H9 (cell line): ENCODE data around the gene KANK4. TPM values are rescaled to one million over a fixed set of nuclear protein-coding genes. Genes with fewer than 3 reads are reported as not detected.

Experiments used
- DNase-seq: peaks from one replicate; pipeline ENCODE4 v3.0.0-alpha.2; 2017
- H2AFZ ChIP-seq: one replicate; pipeline ENCODE4 v1.6.1; 2013; ENCODE audit warnings: mild to moderate bottlenecking, low read length, control low read depth, moderate library complexity
- H2AK5ac ChIP-seq: 2 replicates; pipeline ENCODE4 v1.6.1; 2013; ENCODE audit warnings: low read length, control low read depth, mixed read lengths; ENCODE audit not compliant: insufficient read length
- H2BK120ac ChIP-seq: one replicate; pipeline ENCODE4 v1.6.1; 2013; ENCODE audit warnings: low read depth, mild to moderate bottlenecking, low read length, control low read depth, inconsistent platforms; ENCODE audit not compliant: poor library complexity, severe bottlenecking
- H2BK12ac ChIP-seq: 2 replicates; pipeline ENCODE4 v1.6.1; 2013; ENCODE audit warnings: low read length, control low read depth, mixed read lengths, low read depth; ENCODE audit not compliant: insufficient read length
- H2BK15ac ChIP-seq: 2 replicates; pipeline ENCODE4 v1.6.1; 2013; ENCODE audit warnings: low read depth, low read length, control low read depth
- H2BK20ac ChIP-seq: one replicate; pipeline ENCODE4 v1.6.1; 2013; ENCODE audit warnings: low read depth, mild to moderate bottlenecking, low read length, control low read depth, inconsistent platforms; ENCODE audit not compliant: poor library complexity, severe bottlenecking
- H2BK5ac ChIP-seq: 2 replicates; pipeline ENCODE4 v1.6.1; 2013; ENCODE audit warnings: low read length, control low read depth, mixed read lengths; ENCODE audit not compliant: insufficient read length
- H3K14ac ChIP-seq: 2 replicates; pipeline ENCODE4 v1.6.1; 2013; ENCODE audit warnings: low read length, control low read depth; ENCODE audit not compliant: insufficient read depth
- H3K18ac ChIP-seq: 2 replicates; pipeline ENCODE4 v1.6.1; 2013; ENCODE audit warnings: low read depth, mild to moderate bottlenecking, mixed read lengths, low read length, control low read depth; ENCODE audit not compliant: insufficient read length
- H3K23ac ChIP-seq: 2 replicates; pipeline ENCODE4 v1.6.1; 2013; ENCODE audit warnings: low read length, control low read depth, mixed read lengths, low read depth; ENCODE audit not compliant: insufficient read length
- H3K23me2 ChIP-seq: 2 replicates; pipeline ENCODE4 v1.6.1; 2013; ENCODE audit warnings: low read depth, mild to moderate bottlenecking, mixed read lengths, low read length, control low read depth; ENCODE audit not compliant: insufficient read length, poor library complexity, severe bottlenecking
- H3K27ac ChIP-seq: 2 replicates; pipeline ENCODE4 v1.5.1; 2013; ENCODE audit warnings: low read length, control low read depth, mixed read lengths, low read depth; ENCODE audit not compliant: insufficient read length
- H3K27me3 ChIP-seq: 2 replicates; pipeline ENCODE4 v1.6.1; 2013; ENCODE audit warnings: low read length, control low read depth, inconsistent platforms; ENCODE audit not compliant: insufficient read depth
- H3K4ac ChIP-seq: 2 replicates; pipeline ENCODE4 v1.6.1; 2013; ENCODE audit warnings: low read depth, mild to moderate bottlenecking, control low read depth, inconsistent platforms, low read length, moderate library complexity
- H3K4me1 ChIP-seq: 2 replicates; pipeline ENCODE4 v1.6.1; 2013; ENCODE audit warnings: low read length, control low read depth, inconsistent platforms; ENCODE audit not compliant: insufficient read depth
- H3K4me2 ChIP-seq: 2 replicates; pipeline ENCODE4 v1.6.1; 2013; ENCODE audit warnings: low read length, control low read depth, mixed read lengths; ENCODE audit not compliant: insufficient read length, insufficient read depth
- H3K56ac ChIP-seq: 2 replicates; pipeline ENCODE4 v1.6.1; 2013; ENCODE audit warnings: low read depth, mild to moderate bottlenecking, mixed read lengths, low read length, control low read depth; ENCODE audit not compliant: insufficient read length
- H3K79me1 ChIP-seq: 2 replicates; pipeline ENCODE4 v1.6.1; 2013; ENCODE audit warnings: low read depth, mild to moderate bottlenecking, moderate library complexity, low read length, control low read depth, inconsistent platforms; ENCODE audit not compliant: insufficient read depth, poor library complexity, severe bottlenecking
- H3K79me2 ChIP-seq: 2 replicates; pipeline ENCODE4 v1.6.1; 2013; ENCODE audit warnings: low read length, control low read depth, inconsistent platforms; ENCODE audit not compliant: insufficient read depth
- H3K9ac ChIP-seq: 2 replicates; pipeline ENCODE4 v1.6.1; 2013; ENCODE audit warnings: low read length, control low read depth, mixed read lengths; ENCODE audit not compliant: insufficient read length; ENCODE audit errors: extremely low read depth
- H3K9me3 ChIP-seq: one replicate; pipeline ENCODE4 v1.6.1; 2013; ENCODE audit warnings: low read depth, low read length, inconsistent platforms; ENCODE audit not compliant: control insufficient read depth
- H3T11ph ChIP-seq: one replicate; pipeline ENCODE4 v1.6.1; 2013; ENCODE audit warnings: mild to moderate bottlenecking, low read length, control low read depth, inconsistent platforms
- H4K20me1 ChIP-seq: one replicate; pipeline ENCODE4 v1.6.1; 2013; ENCODE audit not compliant: control insufficient read depth, insufficient read length, insufficient read depth
- H4K5ac ChIP-seq: 2 replicates; pipeline ENCODE4 v1.6.1; 2013; ENCODE audit warnings: low read depth, mild to moderate bottlenecking, mixed read lengths, low read length, control low read depth; ENCODE audit not compliant: insufficient read length
- H4K8ac ChIP-seq: replicated peaks from 2 replicates; pipeline ENCODE4 v1.6.1; 2013; ENCODE audit warnings: low read length, control low read depth, mixed read lengths, low read depth; ENCODE audit not compliant: insufficient read length
- H4K91ac ChIP-seq: 2 replicates; pipeline ENCODE4 v1.6.1; 2013; ENCODE audit warnings: low read depth, mild to moderate bottlenecking, moderate library complexity, mixed read lengths, low read length, control low read depth; ENCODE audit not compliant: insufficient read length
- H3K27ac Mint-ChIP-seq, 3 experiments: 2 replicates in 2 of 3; 3 replicates in 1 of 3; pipeline ENCODE4 v1.8.0; 2020 to 2021; ENCODE audit warnings: mixed read lengths in 3 of 3, mild to moderate bottlenecking in 1 of 3, moderate library complexity in 1 of 3
- H3K27me3 Mint-ChIP-seq: 2 replicates; pipeline ENCODE4 v1.8.0; 2021; ENCODE audit warnings: low read depth, mild to moderate bottlenecking, moderate library complexity, mixed read lengths
- H3K36me3 Mint-ChIP-seq, 3 experiments: 2 replicates in 2 of 3; 3 replicates in 1 of 3; pipeline ENCODE4 v1.8.0; 2020 to 2021; ENCODE audit warnings: low read depth in 3 of 3, mixed read lengths in 3 of 3; ENCODE audit not compliant: insufficient read depth in 1 of 3
- H3K4me1 Mint-ChIP-seq, 2 experiments: 2 replicates each; pipeline ENCODE4 v1.8.0; 2020; ENCODE audit warnings: mixed read lengths in 2 of 2
- H3K4me3 Mint-ChIP-seq, 2 experiments: 2 replicates in 1 of 2; 3 replicates in 1 of 2; pipeline ENCODE4 v1.8.0; 2020 to 2021; ENCODE audit warnings: mild to moderate bottlenecking in 2 of 2, mixed read lengths in 2 of 2, moderate library complexity in 1 of 2
- H3K9me3 Mint-ChIP-seq, 2 experiments: 2 replicates in 1 of 2; 3 replicates in 1 of 2; pipeline ENCODE4 v1.8.0; 2020; ENCODE audit warnings: mild to moderate bottlenecking in 2 of 2, mixed read lengths in 2 of 2, moderate library complexity in 1 of 2
- CTCF ChIP-seq: fragments of 200-600 bp; sonication (generic); conservative IDR thresholded peaks from 3 replicates; pipeline ENCODE4 v1.8.0; 2021; ENCODE audit warnings: antibody characterized with exemption, mild to moderate bottlenecking
- WGBS: extraction: QIAGEN DNeasy Blood & Tissue Kit; methylation state at CpG from one replicate; pipeline ENCODE4 v1.1.7; 2013; ENCODE audit warnings: missing lambda C conversion rate, low lambda C conversion rate, mixed read lengths; ENCODE audit not compliant: insufficient read length; ENCODE audit errors: extremely low coverage; 5-methylcytosine and 5-hydroxymethylcytosine counted together
- total RNA-seq: library from RNA; stranded (reverse); gene quantifications from 2 replicates; pipeline ENCODE4 v1.2.1, GENCODE V29; 2021

The KANK4 gene
- total RNA-seq, 1 experiment from 2014 or later, result 0.15 TPM

GRCh38 chr1:62241371-62242131, 77.7 kb downstream of the KANK4 start:
- no peak overlapping the region for H2BK5ac ChIP-seq
- H2AFZ ChIP-seq, result no peak overlapping the region
- no peaks in the 10 kb centered on the region for H3K79me2 ChIP-seq
- no peaks in the 10 kb centered on the region; the same call in 1 of the 2 replicates for H3K27me3 Mint-ChIP-seq
- peaks cover 5 to 16% (median 7%) of the 10 kb centered on the region in 3 experiments; a peak in 5 of 7 replicates for H3K36me3 Mint-ChIP-seq
- H3K27ac ChIP-seq, result no peak overlapping the region
- H3K23me2 ChIP-seq, result no peaks in the 10 kb centered on the region
- no peak overlapping the region for H3K4me2 ChIP-seq
- no peak overlapping the region for H4K8ac ChIP-seq
- no CpG with 5 or more reads among the region's 12 CpGs for WGBS
- peak overlapping the region in 1 of 3 experiments; percentile 29; a peak in 2 of 7 replicates for H3K27ac Mint-ChIP-seq
- no peak overlapping the region for H3K14ac ChIP-seq
- H3K56ac ChIP-seq, result no peak overlapping the region
- H3K4me3 Mint-ChIP-seq, result no peak overlapping the region
- H2BK12ac ChIP-seq, result no peak overlapping the region
- H4K5ac ChIP-seq, result no peak overlapping the region
- no peak overlapping the region for H2AK5ac ChIP-seq
- H3K9me3 Mint-ChIP-seq, result peaks cover 16 to 19% of the 10 kb centered on the region in 2 experiments
- no peaks in the 10 kb centered on the region for H3K4me1 ChIP-seq
- no peaks in the 10 kb centered on the region for H3K79me1 ChIP-seq
- H2BK15ac ChIP-seq, result no peak overlapping the region
- no peak overlapping the region for H2BK120ac ChIP-seq
- no peaks in the 10 kb centered on the region for H3K9me3 ChIP-seq
- H3K23ac ChIP-seq, result no peak overlapping the region
- DNase-seq, result no peak
- peaks cover 21 to 37% of the 10 kb centered on the region in 2 experiments for H3K4me1 Mint-ChIP-seq
- no peak overlapping the region for H4K91ac ChIP-seq
- H2BK20ac ChIP-seq, result no peak overlapping the region
- no peak overlapping the region for H3K18ac ChIP-seq
- H3K27me3 ChIP-seq, result no peaks in the 10 kb centered on the region
- no peak overlapping the region for H3T11ph ChIP-seq
- no peak overlapping the region for H3K9ac ChIP-seq
- no peak for TF ChIP-seq CTCF
- no peak overlapping the region for H3K4ac ChIP-seq
- H4K20me1 ChIP-seq, result no peaks in the 10 kb centered on the region
